GM12873 (cell line): ENCODE measurements around the gene MRFAP1L1.

Source experiments
- TF ChIP-seq, protein P1 (sequence below): IDR thresholded peaks from 2 replicates; pipeline ENCODE4 v1.5.1; 2012; ENCODE audit warnings: low read depth, mild to moderate bottlenecking, moderate library complexity, low read length, control low read depth; ENCODE audit not compliant: insufficient read depth; ENCODE audit errors: missing control alignments

The MRFAP1L1 gene

DNA sequence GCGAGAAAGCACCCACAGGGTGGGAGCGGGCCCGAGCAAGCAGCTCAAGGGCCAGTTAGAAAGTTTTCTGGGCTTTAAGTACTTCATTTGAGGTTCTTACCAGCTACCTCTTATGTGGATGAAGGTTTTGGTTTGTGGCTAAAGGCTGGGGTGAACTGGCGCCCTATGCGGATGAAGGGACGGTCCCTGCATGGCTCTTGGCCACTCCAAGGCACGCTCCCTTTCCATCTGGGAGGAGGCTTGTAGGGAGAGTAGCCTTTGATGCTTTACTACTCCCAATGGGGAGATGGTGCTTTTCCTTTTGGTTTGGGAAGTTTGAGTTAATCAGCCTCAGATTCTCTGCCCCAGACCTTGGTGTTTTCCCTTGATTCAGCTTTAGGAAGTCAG is 51.5 kb downstream of the MRFAP1L1 start:
- TF ChIP-seq, protein P1, sequence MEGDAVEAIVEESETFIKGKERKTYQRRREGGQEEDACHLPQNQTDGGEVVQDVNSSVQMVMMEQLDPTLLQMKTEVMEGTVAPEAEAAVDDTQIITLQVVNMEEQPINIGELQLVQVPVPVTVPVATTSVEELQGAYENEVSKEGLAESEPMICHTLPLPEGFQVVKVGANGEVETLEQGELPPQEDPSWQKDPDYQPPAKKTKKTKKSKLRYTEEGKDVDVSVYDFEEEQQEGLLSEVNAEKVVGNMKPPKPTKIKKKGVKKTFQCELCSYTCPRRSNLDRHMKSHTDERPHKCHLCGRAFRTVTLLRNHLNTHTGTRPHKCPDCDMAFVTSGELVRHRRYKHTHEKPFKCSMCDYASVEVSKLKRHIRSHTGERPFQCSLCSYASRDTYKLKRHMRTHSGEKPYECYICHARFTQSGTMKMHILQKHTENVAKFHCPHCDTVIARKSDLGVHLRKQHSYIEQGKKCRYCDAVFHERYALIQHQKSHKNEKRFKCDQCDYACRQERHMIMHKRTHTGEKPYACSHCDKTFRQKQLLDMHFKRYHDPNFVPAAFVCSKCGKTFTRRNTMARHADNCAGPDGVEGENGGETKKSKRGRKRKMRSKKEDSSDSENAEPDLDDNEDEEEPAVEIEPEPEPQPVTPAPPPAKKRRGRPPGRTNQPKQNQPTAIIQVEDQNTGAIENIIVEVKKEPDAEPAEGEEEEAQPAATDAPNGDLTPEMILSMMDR: no peak
